Hepatocyte (in vitro differentiated cells): ENCODE results near the gene NECAB2. TPM values are rescaled to one million over a fixed set of nuclear protein-coding genes. Genes with fewer than 3 reads are reported as not detected.

Experiments used
- DNase-seq: peaks from one replicate; pipeline ENCODE4 v3.0.0-alpha.2; 2016; ENCODE audit warnings: low spot score
- H2AFZ ChIP-seq: fragments of 200-600 bp; sonication (generic); 2 replicates; pipeline ENCODE4 v1.6.0; 2016; ENCODE audit warnings: antibody characterized with exemption, mild to moderate bottlenecking
- H3K27ac ChIP-seq: fragments of 200-600 bp; sonication (generic); 2 replicates; pipeline ENCODE4 v1.5.1; 2016; ENCODE audit warnings: mild to moderate bottlenecking
- H3K27me3 ChIP-seq: fragments of 200-600 bp; sonication (generic); 2 replicates; pipeline ENCODE4 v1.6.1; 2016
- H3K36me3 ChIP-seq: fragments of 200-600 bp; sonication (generic); replicated peaks from 2 replicates; pipeline ENCODE4 v1.5.1; 2016; ENCODE audit warnings: low read depth; ENCODE audit not compliant: insufficient read depth
- H3K4me1 ChIP-seq: fragments of 200-600 bp; sonication (generic); 2 replicates; pipeline ENCODE4 v1.5.1; 2016; ENCODE audit warnings: mild to moderate bottlenecking, moderate library complexity; ENCODE audit not compliant: insufficient read depth
- H3K4me2 ChIP-seq: fragments of 200-600 bp; sonication (generic); 2 replicates; pipeline ENCODE4 v1.6.0; 2016
- H3K4me3 ChIP-seq: fragments of 200-600 bp; sonication (generic); 2 replicates; pipeline ENCODE4 v1.5.1; 2016; ENCODE audit warnings: mild to moderate bottlenecking
- H3K79me2 ChIP-seq: fragments of 200-600 bp; sonication (generic); 2 replicates; pipeline ENCODE4 v1.6.0; 2017; ENCODE audit warnings: mild to moderate bottlenecking
- H3K9me2 ChIP-seq: fragments of 200-600 bp; sonication (generic); replicated peaks from 2 replicates; pipeline ENCODE4 v1.6.0; 2017; ENCODE audit warnings: mild to moderate bottlenecking; ENCODE audit not compliant: insufficient read depth
- H3K9me3 ChIP-seq: fragments of 200-600 bp; sonication (generic); 2 replicates; pipeline ENCODE4 v1.5.1; 2016; ENCODE audit warnings: low read depth, mild to moderate bottlenecking
- H4K20me1 ChIP-seq: fragments of 200-600 bp; sonication (generic); 2 replicates; pipeline ENCODE4 v1.6.0; 2016; ENCODE audit warnings: mild to moderate bottlenecking; ENCODE audit not compliant: insufficient read depth, poor library complexity, severe bottlenecking
- EZH2 ChIP-seq: fragments of 200-600 bp; sonication (generic); IDR thresholded peaks from 2 replicates; pipeline ENCODE4 v1.6.1; 2016; ENCODE audit warnings: antibody characterized with exemption, mild to moderate bottlenecking, borderline replicate concordance
- EZH2phosphoT487 ChIP-seq: fragments of 200-600 bp; sonication (generic); IDR thresholded peaks from one replicate; pipeline ENCODE4 v1.6.1; 2018; ENCODE audit warnings: antibody characterized with exemption, mild to moderate bottlenecking, low read depth, moderate library complexity; ENCODE audit not compliant: unreplicated experiment, severe bottlenecking
- WGBS: methylation state at CpG from one replicate; pipeline ENCODE4 v1.1.6; 2016; ENCODE audit warnings: low lambda C conversion rate; ENCODE audit errors: missing lambda C conversion rate; 5-methylcytosine and 5-hydroxymethylcytosine counted together
- polyA plus RNA-seq: library from polyadenylated mRNA; unstranded; fragments of >200 nt; fragmentation: Nextera tagmentation; extraction: Ambion mirVana; gene quantifications from 2 replicates; pipeline ENCODE4 v1.2.1, GENCODE V29; 2016
- total RNA-seq: library from RNA; depleted of rRNA; stranded (reverse); fragments of >200 nt; gene quantifications from 2 replicates; pipeline ENCODE4 v1.2.3, GENCODE V29; 2014
- TF ChIP-seq, protein P1 (sequence below): fragments of 200-600 bp; sonication (generic); IDR thresholded peaks from 2 replicates; pipeline ENCODE4 v1.5.1; 2016; ENCODE audit warnings: antibody characterized with exemption, mild to moderate bottlenecking; ENCODE audit not compliant: poor library complexity

NECAB2 gene
- total and polyA plus RNA-seq, 2 experiments from 2014 or later = 1.1 TPM; not detected in 1

DNA sequence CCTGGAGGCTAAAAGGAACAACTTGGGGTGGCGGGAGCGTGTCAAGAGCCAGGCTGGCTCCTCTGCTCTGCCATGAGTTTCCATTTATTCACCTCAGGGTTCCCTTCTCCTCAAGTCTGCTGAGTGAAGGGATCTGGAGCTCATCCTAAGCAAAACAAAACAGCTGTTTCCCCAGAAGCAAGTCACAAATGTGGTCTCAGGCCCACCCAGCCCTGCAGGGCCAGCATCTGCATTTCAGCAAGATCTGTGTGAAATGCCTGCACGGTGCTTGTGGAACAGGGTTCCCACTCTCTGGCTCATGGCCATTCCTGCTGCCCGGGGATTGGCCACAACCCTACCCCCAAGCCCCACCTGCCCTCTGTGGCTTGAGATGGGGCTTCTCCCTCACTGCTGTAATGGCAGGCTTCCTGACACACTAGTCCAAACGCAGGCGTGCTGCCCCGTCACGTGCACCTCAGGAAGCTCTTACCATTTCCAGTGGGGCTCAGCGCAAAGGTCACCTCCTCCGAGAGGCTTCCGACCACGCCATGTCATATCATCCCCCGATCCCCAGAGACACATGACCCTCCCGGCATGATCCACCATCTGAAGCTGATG is 72.3 kb downstream of the NECAB2 start:
- WGBS = 88% methylated on average over 14 of the region's 14 CpGs

DNA sequence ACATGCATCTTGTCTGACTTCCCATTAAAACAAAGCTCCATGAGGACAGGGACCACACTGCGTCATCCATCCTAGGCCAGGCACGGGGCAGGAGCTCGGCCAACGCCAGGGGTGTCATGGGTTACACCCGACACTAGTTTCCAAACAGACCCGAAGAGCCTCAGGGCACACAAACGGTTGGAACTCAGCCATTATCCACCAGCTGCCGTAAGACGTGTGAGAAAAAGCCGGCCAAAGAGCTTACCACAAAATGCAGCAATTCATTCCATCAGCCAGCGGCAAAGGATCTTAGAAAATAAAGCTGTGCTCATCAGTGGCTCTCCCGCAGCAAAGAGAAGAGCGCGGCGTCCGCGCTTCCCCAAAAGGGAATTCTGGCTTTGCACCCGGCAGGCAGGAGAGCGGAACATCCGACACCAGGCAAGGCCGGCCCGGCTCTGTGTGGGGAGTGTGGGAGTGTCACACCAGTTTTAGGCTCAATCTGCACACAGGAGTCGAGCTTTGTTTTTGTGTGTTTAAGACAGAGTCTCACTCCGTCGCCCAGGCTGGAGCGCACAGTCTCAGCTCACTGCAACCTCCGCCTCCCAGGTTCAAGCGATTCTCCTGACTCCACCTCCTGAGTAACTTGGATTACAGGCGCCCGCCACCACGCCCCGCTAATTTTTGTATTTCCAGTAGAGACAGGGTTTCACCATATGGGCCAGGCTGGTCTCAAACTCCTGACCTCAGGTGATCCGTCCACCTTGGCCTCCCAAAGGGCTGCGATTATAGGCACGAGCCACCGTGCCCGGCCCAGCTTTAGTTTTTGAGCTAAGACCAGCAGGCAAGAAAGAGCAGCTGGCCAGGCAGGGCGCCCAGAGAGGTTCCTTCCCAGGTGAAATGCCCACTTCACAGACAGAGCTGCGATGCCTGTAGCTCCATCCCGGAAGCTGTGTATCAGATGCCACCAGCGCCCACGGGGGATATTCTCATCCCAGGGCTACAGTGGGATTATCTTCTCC is 73.1 kb downstream of the NECAB2 start:
- Histone ChIP-seq H3K4me2 (no peak overlapping the region), H3K36me3 (no peaks in the 10 kb centered on the region), H2AFZ (no peak overlapping the region), H3K9me3 (no peaks in the 10 kb centered on the region), H3K27ac (no peak overlapping the region), H3K79me2 (no peaks in the 10 kb centered on the region), H3K4me1 (peaks cover 4% of the 10 kb centered on the region), H3K9me2 (no peaks in the 10 kb centered on the region), H3K27me3 (peaks cover 19% of the 10 kb centered on the region), H3K4me3 (no peak overlapping the region), H4K20me1 (no peaks in the 10 kb centered on the region)
- WGBS = 92% methylated on average over 41 of the region's 42 CpGs
- no peak for DNase-seq
- TF ChIP-seq, protein P1, sequence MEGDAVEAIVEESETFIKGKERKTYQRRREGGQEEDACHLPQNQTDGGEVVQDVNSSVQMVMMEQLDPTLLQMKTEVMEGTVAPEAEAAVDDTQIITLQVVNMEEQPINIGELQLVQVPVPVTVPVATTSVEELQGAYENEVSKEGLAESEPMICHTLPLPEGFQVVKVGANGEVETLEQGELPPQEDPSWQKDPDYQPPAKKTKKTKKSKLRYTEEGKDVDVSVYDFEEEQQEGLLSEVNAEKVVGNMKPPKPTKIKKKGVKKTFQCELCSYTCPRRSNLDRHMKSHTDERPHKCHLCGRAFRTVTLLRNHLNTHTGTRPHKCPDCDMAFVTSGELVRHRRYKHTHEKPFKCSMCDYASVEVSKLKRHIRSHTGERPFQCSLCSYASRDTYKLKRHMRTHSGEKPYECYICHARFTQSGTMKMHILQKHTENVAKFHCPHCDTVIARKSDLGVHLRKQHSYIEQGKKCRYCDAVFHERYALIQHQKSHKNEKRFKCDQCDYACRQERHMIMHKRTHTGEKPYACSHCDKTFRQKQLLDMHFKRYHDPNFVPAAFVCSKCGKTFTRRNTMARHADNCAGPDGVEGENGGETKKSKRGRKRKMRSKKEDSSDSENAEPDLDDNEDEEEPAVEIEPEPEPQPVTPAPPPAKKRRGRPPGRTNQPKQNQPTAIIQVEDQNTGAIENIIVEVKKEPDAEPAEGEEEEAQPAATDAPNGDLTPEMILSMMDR = no peak
- TF ChIP-seq EZH2phosphoT487 (no peak), EZH2 (no peak)

More for the DNA sequence above, 72.3 kb downstream of the NECAB2 start:
- Histone ChIP-seq H3K4me1 (peaks cover 4% of the 10 kb centered on the region), H3K36me3 (no peaks in the 10 kb centered on the region), H4K20me1 (no peaks in the 10 kb centered on the region), H3K4me3 (no peak overlapping the region), H3K27me3 (peaks cover 19% of the 10 kb centered on the region), H3K9me3 (no peaks in the 10 kb centered on the region), H3K79me2 (no peaks in the 10 kb centered on the region), H3K4me2 (no peak overlapping the region), H2AFZ (no peak overlapping the region), H3K27ac (no peak overlapping the region), H3K9me2 (no peaks in the 10 kb centered on the region)
- DNase-seq = no peak
- TF ChIP-seq EZH2phosphoT487 (no peak), EZH2 (no peak)
- TF ChIP-seq, protein P1 = no peak

DNA sequence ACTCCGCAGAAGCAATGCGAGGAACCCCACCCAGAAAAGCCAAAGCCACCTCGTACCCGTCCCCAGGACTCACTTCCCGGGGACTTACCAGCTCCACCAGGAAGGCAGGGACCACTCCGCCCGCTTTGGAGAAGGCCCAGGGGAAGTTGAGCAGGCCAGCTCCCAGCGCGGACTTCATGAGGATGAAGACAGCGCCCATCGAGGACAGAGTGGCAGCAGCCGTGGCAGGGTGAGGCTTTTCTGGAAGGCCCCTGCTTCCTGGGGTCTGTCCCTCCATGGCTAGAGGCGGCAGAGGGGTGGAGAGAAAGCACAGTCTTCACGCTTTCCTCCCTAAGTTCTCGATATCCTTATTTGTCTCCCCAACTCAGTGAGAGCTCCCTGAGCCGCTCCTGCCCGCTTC is 73.8 kb downstream of the NECAB2 start:
- Histone ChIP-seq H3K9me2 (no peaks in the 10 kb centered on the region), H3K4me2 (no peak overlapping the region), H3K4me3 (no peak overlapping the region), H3K27me3 (peaks cover 19% of the 10 kb centered on the region), H3K4me1 (peaks cover 4% of the 10 kb centered on the region), H3K9me3 (no peaks in the 10 kb centered on the region), H4K20me1 (no peaks in the 10 kb centered on the region), H3K79me2 (no peaks in the 10 kb centered on the region), H2AFZ (no peak overlapping the region), H3K27ac (no peak overlapping the region), H3K36me3 (no peaks in the 10 kb centered on the region)
- TF ChIP-seq EZH2 (no peak), EZH2phosphoT487 (no peak)
- TF ChIP-seq, protein P1 = no peak
- DNase-seq = no peak
- 88% methylated on average over 17 of the region's 17 CpGs for WGBS
